ENCODE measurements around the gene DOCK4.

Gene DOCK4

DNA sequence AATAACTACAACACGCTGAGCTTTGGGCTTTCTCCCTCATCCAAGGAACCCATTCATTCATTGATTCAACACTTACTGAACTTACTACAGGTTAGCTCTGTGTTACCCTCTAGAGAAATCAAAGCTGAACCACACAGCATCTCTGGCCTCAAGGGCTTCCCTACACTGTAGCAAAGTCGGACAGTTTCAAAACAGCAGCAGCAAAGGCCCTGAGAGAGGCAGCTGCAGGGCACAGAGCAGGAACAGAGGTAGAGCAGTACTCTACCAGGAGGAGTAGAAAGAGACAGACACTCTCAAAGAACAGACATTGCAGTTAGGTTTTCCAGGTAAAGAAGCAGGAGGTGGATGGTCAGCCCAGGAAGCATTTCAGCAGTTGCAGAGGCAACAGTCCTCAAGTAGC, 16.1 kb downstream of the DOCK4 start:
- DNase-seq (ENCODE audit: low spot score) = no peak
- FAIRE-seq = no peak

DNA sequence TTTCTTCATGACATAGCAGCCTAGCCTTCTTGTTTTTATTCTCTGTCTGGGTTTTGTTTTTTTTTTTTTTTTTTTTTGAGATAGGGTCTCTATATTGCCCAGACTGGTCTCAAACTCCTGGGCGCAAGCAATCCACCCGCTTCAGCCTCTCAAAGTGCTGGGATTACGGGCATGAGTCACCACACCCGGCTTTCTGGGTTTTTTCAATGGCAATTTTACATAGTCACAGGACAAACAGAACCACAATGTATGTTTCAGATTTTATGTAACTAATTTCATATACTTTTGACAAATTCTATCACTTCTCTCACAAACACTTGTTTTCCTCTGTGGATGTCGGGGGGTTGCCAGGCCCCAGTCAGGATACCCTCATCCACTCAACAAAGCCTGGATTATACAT, 16.5 kb downstream of the DOCK4 start:
- DNase-seq (ENCODE audit: low spot score) (no peak), FAIRE-seq (no peak)

DNA sequence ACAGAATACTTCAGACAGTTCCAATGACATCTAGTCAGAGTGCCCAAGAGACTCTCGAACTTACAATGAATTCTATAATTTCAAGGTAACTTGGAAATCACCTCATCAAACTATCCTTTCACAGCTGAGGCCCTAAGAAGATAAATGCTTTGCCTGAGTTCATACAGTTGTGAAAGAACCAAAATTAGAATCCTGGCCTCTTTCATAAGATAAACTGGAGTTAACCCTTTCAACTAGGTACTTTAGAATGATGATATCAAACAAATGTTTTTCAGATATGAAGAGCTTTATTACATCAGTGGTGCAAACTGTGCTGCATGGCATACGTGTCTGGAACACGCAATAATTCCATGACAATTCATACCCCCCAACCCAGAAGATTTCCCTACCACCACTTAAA, 17.9 kb downstream of the DOCK4 start:
- FAIRE-seq = no peak
- no peak for DNase-seq (ENCODE audit: low spot score)

- FAIRE-seq = no peak
- no peak for DNase-seq (ENCODE audit: low spot score)
These were observed 19.9 kb downstream of the DOCK4 start for GRCh38 chr7:112186300-112186699.

DNA sequence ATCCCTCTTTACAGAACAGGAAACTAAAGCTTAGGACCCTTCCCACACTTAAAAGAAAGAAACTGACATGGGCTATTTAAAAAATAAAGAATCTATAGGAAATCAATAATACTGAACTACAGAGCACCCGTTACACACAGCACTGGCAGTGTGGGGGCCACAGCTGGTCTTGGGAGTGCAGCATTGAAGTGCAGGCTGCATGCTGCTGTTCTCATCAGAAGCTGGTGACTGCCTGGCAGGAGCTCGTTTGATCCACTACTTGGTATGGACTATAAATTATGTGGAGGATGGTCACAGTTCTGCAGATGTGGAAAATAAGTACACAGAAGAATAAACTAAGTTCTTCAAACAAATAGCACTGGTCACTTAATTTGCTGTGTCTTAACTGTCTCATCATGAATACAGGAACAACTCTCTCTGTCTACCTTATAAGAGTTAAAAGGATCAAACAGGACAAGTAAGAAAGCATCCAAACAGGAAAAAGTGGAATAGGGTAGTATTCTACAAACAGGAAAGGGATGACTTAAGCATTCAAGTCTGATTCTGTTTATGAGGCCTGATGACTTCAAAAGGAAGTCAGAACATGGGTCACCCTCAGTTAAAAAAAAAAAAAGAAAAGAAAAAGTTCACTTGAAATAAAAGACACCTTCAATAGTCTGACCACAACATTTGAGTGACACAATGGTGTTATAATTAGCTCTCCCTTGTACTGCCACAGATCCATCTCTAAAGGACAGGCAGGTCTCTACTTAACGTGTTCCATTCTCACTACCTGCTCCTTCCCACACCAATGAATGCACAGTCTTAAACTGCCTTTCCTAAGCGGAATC, 21.0 kb downstream of the DOCK4 start:
- FAIRE-seq (no peak), DNase-seq (ENCODE audit: low spot score) (no peak)

GRCh38 chr7:112184455-112184854, 21.7 kb downstream of the DOCK4 start:
- no peak for DNase-seq (ENCODE audit: low spot score)
- no peak for FAIRE-seq

DNA sequence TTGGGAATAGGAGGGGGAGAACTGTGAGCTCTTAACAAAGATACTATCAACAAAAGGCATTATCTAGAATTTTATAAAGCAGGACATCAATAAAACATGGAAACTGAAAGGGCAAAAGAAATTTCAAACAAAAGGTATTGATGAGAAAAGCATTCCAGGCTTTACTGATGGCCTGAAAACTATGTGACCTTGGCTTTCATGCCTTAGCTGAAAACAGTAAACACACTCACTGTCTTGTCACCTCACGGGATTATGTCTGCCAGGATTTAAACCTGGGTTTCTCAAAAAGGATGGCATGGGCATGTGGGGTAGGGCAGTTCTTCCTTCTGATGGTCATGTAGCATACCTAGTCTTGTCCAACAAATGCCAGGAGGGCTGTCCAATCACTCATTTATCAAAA, 22.9 kb downstream of the DOCK4 start:
- FAIRE-seq = no peak

DNA sequence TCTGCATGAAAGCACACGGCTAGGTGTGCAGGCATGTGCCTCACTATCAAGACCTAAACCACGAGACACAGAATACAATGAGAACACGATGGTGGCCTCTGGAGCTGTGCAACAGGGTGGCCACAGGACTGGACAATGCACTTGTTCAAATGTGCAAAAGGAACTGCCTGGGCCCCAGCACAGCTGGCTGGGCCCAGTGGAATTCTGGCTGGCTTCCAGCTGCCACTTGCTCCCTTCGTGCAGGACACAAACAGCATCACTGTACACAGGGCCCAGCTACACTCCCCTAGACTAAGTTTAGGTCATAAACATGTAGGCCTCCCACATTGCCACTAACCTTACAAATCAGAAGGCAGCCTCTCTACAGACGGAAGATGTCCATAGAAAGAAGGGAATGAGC, 23.4 kb downstream of the DOCK4 start:
- DNase-seq (ENCODE audit: low spot score) = no peak
- no peak for FAIRE-seq

More for the DNA sequence above, 22.9 kb downstream of the DOCK4 start:
- no peak for DNase-seq (ENCODE audit: low spot score)

DNA sequence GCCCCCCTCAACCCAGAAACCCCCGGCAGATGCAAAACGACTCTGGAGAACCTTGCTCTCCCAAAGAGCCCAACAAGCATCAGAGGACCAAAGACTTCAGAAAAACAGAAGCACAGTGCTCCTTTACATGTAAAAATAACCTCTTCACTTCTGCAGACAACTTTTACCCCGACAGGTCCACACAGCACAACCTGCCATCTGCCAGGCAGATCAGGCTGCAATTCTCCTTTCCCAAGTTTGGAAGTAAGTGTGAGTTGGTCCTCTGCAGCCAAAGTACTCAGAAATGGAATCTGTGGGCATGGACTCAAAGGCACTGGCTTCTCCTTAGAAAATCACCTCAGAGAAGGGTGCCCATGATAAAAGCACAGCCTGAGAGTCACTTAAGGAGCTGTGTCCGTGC, 26.0 kb downstream of the DOCK4 start:
- FAIRE-seq (no peak), DNase-seq (ENCODE audit: low spot score) (no peak)

DNA sequence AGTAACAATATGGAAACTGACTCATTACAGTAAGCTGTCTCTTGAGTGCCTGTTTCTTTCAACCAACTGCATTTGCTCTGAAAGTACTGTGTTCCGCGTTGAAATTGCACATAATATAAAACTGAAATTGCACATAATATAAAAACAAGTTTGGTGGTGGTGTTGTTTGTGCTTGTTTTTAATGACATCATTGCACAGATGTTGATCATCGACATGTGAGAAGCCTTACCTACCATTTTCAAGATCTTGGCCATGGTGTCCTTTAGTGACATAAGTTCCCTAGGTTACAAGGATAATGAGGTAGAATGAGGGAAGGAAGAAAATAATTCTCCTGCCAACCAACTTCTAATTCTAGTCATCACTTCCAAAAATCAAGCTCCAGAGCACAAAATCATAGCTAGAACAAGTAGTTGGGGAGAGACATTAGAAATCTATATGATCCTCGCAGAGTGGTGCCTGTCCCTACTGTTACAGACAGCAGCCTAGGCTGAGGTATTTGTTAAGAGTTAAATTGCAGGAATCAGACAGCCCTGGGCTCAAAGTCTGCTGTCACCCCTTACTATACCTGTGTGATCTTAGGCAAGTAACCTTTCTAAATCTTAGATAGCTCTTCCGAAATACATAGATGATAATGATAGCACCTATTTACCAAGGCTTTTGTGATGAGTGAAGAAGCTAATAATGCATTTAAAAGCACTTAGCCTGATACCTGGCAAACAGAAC, 29.3 kb downstream of the DOCK4 start:
- FAIRE-seq = no peak
- DNase-seq (ENCODE audit: low spot score) = no peak

DNA sequence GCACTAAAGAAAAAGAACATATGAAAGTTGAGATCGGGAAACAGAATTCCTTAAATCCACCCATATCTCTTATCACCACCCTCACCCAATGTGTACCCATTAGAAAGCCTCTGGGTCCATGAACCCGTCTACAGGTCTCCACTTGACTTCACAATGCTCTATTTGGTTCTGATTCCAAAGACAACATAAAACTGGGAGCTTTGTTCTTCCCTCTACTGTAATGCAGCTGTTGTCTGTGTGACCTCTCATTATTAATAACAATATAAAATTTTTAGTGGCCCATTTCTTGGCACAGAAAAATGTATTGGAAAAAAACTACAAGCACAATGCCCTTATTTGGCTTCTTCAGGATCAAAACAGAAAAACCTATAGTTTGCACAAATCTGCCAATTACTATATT, 30.0 kb downstream of the DOCK4 start:
- FAIRE-seq (no peak), DNase-seq (ENCODE audit: low spot score) (no peak)

DNA sequence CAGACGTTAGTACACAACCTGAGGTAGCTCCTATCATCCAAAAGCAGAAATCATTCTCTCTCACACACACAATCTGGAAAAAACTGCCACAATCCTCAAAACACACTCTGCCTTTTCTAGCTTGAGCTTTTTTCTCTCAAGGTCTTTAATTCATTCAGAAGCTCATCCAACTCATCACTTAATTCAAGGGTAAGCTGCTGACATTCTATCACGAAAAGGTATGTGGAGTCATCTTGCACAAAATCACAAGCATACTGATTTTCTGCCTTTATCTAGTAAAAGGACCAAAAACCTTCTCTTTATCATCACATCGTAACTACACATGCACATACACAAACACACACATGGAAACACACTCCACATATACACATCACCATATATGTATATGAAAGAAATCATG, 32.0 kb downstream of the DOCK4 start:
- DNase-seq (ENCODE audit: low spot score) (no peak), FAIRE-seq (no peak)

- no peak for FAIRE-seq
- DNase-seq (ENCODE audit: low spot score) = no peak
These were observed 32.7 kb downstream of the DOCK4 start for GRCh38 chr7:112173568-112173905.

DNA sequence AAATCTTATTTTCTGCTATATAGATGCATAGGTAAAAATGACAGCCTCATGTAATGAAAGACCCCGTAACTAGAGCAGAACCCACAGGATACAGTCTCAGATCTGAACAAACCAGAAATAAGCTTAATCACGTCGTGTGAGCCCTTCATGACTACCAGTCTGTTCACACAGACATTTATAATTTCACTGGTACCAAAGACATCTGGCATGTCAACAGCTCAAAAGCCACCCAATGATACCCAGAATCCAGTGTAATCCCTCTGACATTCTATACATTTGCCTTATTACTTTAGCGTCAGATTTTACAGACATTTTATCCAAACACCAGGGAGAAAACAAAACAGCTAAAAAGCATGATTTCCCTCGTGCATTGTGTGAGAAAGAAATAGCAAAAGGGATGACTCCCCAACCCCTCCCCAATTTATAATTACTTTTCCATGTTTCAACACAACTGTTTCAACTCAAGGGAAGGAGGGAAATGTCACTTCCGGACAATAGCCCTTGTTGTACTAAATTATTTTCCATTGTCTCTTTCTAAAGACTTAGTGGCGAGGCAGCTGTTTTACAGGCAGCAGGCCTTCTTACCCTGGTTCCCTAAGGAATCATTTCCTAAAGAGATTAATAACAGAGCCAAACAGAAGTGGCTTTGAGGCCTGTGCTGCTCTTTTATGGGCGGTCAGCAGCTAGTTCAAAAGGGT, 33.2 kb downstream of the DOCK4 start:
- DNase-seq (ENCODE audit: low spot score) (no peak), FAIRE-seq (no peak)

- DNase-seq (ENCODE audit: low spot score) (no peak), FAIRE-seq (no peak)
These were observed 34.5 kb downstream of the DOCK4 start for GRCh38 chr7:112171673-112172072.

DNA sequence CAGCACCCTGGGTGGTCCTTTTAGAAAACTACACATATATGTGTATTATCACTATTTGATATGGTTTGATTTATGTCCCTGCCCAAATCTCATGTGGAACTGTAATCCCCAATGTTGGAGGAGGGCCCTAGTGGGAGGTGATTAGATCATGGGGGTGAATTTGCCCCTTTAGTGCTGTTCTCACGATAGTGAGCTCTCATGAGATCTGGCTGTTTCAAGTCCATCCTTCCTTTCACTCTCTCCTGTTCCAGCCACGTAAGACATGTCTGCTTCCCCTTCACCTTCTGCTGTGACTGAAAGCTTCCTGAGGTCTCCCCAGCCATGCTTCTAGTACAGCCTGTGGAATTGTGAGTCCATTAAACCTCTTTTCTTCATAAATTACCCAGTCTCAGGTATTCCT, 37.3 kb downstream of the DOCK4 start:
- FAIRE-seq = no peak

DNA sequence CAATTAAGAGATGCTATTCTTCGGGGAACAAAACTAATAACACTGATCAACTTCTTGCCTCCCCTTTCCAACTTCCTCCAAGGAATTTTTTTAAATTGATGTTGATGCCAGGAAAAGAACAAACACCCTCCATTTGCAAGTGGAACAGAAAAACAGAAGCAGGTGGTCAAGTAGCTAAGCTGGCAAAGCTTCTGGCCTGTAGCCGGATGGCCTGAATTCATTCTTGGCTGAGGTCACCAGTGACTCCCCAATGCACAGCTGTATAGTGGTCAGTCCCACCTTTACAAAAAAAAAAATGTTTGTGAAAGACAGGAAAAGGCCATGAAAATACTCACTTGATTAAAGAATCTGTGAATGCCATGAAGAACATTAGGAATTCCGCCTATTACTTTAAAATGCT, 39.1 kb downstream of the DOCK4 start:
- FAIRE-seq (no peak), DNase-seq (ENCODE audit: low spot score) (no peak)

More for the DNA sequence above, 37.3 kb downstream of the DOCK4 start:
- DNase-seq (ENCODE audit: low spot score) = no peak

DNA sequence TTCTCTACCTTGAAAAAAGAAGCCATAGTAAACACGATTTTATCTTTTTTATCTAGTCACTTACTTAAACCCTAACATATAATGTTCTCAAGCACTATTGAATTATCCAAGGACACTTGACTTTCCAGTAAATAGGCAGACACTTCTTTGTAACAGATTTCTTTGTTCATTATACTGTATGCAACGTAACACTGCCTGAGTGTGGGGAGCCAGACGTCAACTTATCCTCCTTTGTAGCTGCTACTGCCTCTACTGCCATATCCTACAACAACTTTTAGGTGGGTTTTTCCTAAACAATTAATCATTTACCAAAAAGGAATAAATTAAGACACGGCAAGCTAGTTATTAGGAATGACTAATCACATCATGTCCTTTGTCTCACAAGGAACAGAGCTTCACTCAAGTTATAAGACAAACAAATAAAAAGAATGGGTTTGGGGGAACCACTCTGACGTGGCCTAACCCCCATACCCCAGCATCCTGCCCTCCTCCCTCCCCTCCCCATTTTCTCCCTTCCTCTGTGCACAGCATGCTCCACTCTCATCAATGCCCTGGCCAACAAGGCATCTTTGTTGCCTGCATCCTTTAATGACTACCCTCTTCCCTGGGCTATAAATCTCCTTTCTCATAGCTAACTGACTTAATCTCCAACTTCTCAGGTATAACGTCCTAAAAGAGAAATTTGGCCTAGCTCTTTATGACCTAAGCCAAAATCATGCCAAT, 43.3 kb downstream of the DOCK4 start:
- DNase-seq (ENCODE audit: low spot score) (no peak), FAIRE-seq (no peak)

DNA sequence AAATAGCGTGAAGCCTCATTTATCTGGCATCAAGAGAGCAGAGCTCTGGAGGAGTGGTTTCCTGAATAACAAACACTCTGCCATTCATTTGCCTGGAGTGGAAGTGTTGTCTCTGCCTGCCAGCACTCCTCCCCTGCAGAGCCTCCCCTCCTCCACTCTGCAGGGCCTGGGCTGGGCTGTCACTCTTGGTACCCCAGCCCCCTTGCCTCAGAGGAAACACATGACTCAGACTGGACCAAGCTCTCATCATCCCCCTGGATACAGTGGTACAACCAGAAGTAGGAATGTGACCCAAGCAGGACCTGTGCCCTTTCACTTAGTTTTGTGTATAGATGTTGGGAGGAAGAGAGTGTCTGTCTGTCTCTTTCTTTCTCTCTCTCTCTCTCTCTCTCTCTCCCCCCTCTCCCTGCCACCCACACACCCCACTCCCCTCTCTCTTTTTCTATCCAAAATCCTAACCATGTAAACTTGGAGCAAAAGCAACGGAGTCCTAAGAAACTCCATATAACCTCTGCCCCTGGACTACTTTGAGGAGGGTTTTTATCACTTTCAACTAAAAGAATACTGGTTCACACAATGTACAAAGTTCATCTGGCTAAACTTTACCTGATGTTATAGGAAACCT, 43.9 kb downstream of the DOCK4 start:
- peak; percentile 90 for DNase-seq (ENCODE audit: low spot score)
- FAIRE-seq = peak; percentile 78

DNA sequence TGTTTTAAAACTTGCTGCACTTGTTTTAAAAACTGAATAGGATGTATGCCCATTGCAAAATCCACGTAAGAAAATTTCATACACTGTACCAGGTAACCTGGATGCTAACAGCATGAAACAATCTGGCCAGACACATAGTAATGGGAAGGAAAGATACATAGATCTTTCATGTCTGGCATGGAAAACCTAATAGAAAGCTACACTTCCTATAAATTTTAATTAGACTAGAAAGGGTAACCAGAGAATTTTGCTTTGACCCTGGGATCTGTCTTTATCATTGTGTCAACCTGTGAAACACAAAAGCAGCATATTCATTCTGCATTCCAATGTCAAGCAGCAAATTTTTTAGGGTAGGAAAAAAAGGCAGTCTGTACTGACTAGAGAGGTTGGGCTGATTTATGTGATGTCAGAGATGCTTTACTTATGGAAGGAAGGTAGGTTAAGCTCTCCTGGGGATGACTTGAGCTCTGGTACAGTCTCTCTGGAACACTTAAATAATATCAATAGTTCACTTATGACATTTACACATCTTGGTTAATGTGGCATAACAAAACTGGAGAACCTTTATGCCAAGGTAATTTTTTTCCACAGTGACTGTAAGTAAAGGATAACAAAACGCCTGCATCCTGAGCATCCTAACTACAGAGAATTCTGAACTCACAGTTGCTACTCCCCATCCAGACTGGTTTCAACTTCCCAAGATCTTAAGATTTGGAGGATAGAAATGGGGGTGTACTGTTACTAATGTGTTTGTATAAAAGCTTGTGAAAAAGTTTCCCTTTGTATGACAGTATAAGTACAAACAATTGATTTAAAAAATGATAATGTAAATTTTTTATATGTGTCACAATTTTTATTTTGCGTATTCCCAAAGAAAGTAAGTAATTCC, 44.7 kb downstream of the DOCK4 start:
- DNase-seq (ENCODE audit: low spot score) (no peak), FAIRE-seq (no peak)

Measured in RCC 7860 (cell line).